IgD-negative memory B cell (primary cell): ENCODE results near the gene HIPK2. TPM values are rescaled to one million over a fixed set of nuclear protein-coding genes. Genes with fewer than 3 reads are reported as not detected.

Experiments
- H3K27ac Mint-ChIP-seq, 3 donors: one replicate each; pipeline ENCODE4 v1.8.0; 2020 to 2022; ENCODE audit warnings: mild to moderate bottlenecking in 3 of 3, mixed read lengths in 3 of 3, moderate library complexity in 1 of 3
- H3K27me3 Mint-ChIP-seq: one replicate; pipeline ENCODE4 v1.8.0; 2021; ENCODE audit warnings: mixed read lengths
- H3K36me3 Mint-ChIP-seq: one replicate; pipeline ENCODE4 v1.8.0; 2020; ENCODE audit warnings: mild to moderate bottlenecking, mixed read lengths
- H3K4me1 Mint-ChIP-seq, 3 donors: one replicate each; pipeline ENCODE4 v1.8.0; 2020 to 2022; ENCODE audit warnings: mixed read lengths in 3 of 3, mild to moderate bottlenecking in 1 of 3
- H3K4me3 Mint-ChIP-seq, 4 donors: one replicate each; pipeline ENCODE4 v1.8.0; 2020 to 2022; ENCODE audit warnings: mild to moderate bottlenecking in 4 of 4, mixed read lengths in 4 of 4, moderate library complexity in 3 of 4
- H3K9me3 Mint-ChIP-seq, 3 donors: one replicate each; pipeline ENCODE4 v1.8.0; 2020 to 2021; ENCODE audit warnings: mixed read lengths in 3 of 3, mild to moderate bottlenecking in 1 of 3
- polyA plus RNA-seq: library from polyadenylated mRNA; unstranded; fragments of 300-500 nt; fragmentation: Illumina TruSeq; gene quantifications from one replicate; pipeline ENCODE4 v1.2.3, GENCODE V29; 2021

The HIPK2 gene
- 5.5 TPM for polyA plus RNA-seq

DNA sequence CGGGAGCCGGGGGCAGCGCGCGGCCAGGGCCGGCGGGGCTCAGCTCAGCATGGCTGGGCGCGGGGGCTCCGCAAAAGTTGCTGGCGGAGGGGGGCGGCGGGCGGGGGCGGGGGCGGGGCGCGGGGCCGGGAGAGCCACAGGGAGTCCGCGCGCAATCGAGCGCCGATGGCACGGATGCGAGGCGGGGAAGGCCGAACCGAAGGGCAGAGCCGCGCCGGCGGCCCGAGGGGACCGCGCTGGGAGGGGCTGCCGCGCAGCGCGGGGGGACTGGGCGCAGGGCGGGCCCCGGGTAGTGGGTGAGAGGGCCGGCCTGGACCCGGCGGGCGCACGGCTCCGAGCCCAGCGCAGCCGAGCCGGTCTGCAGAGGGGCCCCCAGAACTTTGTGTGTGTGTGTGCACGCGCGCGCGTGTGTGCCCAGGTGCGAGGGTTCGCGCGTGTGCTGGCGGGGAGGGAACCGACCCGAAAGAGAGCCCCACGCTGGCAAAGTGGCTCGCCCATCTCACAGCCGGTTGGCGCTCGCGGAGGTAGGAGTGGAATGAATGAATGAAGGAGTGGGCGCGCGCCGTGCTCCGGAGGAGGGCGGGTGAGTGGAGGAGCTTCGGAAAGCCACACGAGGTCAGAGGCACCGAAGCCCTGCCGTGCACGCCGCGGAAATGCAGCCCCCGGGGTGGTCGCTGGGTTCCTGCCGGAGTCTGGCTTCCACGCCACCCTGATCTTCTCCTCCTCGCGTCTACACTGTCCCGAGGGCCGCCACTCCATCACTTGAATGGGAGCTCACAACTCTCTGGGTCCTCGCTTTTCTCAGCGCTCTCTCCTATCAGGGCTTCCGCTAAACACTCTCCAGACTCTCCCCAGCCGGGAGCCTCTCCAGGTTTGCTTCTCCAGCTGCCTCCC, at the start of gene HIPK2:
Gene HIPK2 (minus strand): TSS at position 51 of the 894 bp plus-strand sequence. CDS start 375 bp downstream, outside the sequence.
- H3K27ac Mint-ChIP-seq, result peak within 1 kb of the TSS; percentile 93 to 100 (median 98)
- H3K4me3 Mint-ChIP-seq, result peak within 1 kb of the TSS; percentile 98 to 99 (median 98)
- H3K4me1 Mint-ChIP-seq, result peaks cover 22 to 36% (median 33%) of the 10 kb centered on the region in 3 donors
- H3K36me3 Mint-ChIP-seq, result peaks cover 3% of the 10 kb centered on the region
- H3K27me3 Mint-ChIP-seq, result peaks cover 2% of the 10 kb centered on the region
- no peaks in the 10 kb centered on the region for H3K9me3 Mint-ChIP-seq

DNA sequence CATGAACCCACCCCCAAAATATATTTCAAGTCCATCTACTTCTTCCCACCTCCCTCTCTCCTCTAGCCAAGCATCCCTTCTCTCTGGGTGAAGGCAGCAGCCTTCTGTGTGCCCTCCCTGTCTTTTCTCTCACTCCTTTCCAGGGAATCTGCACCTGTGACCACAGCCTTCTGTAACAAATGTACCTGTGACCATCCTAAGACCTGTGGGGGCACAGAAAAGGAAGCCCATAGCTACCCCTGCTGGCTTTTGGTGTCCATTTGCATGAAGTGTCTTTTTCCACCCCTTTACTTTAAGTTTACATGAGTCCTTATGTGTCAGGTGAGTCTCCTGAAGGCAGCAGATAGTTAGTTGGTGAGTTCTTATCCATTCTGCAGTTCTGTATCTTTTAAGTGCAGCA, 49.2 kb upstream of the HIPK2 start:
- Mint-ChIP-seq H3K4me1 (peaks cover 32 to 34% (median 33%) of the 10 kb centered on the region in 3 donors), H3K9me3 (no peaks in the 10 kb centered on the region), H3K27me3 (peaks cover 4% of the 10 kb centered on the region), H3K36me3 (no peaks in the 10 kb centered on the region), H3K4me3 (no peak overlapping the region), H3K27ac (no peak overlapping the region)

DNA sequence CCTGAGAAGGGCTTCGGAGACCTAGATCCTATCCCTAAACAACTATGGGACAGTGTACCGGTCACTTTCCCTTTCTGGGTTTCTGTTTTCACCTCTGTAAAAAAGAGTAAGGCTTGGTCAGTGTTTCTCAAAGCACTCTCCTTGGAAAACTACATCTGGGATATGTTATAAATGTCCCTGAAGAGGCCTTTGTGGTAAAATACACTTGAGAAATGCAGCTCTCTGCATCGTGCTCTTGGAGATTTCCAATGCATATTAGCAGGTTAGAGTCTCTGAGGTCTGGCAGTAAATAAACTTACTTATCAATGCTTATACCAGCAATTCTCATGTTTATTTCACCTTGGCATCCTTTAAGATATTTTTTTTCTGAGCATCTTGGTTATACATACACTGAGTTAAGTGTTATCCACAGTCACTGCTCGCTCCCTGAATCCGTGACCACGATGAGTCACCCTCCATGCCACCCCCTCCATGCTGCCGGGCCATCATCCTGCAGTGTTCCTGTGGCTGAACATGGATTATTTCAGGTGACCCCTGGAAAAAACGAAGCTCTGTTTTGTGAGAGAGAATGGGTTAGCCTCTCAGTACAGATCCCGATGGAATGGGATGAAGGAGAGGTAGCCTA, 48.0 kb upstream of the HIPK2 start:
- Mint-ChIP-seq H3K27me3 (peaks cover 4% of the 10 kb centered on the region), H3K27ac (no peak overlapping the region), H3K4me3 (no peak overlapping the region), H3K36me3 (no peaks in the 10 kb centered on the region), H3K4me1 (peaks cover 25 to 27% (median 26%) of the 10 kb centered on the region in 3 donors), H3K9me3 (no peaks in the 10 kb centered on the region)

DNA sequence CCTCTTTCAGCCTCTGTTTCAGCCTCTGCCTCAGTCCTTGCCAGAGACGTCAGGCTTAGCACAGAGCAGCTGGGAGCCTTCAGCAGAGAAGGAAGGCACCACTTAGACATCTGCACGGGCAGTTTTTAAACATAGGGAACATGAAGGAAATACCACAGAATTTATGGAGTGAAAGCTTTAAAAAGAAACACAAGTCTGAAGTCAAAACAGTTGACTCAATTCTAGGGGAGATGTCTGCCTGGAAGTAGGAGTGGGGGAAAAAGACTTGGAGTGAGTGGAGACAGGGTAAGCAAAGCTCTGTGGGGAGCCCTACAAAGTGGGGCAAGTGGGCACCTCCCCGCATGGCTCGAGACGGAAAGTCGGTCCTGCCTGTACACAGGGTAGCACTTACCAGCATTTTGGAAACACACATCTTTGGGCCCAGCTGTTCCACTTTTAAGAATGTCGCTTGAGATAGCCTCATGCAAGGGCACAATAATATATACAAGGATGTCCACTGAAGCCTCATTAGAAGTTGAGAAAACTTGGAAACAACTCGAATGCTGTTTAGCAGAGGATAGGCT, 46.2 kb upstream of the HIPK2 start:
- no peaks in the 10 kb centered on the region for H3K9me3 Mint-ChIP-seq
- H3K4me1 Mint-ChIP-seq, result peaks cover 7 to 13% (median 12%) of the 10 kb centered on the region in 3 donors
- H3K36me3 Mint-ChIP-seq, result no peaks in the 10 kb centered on the region
- no peak overlapping the region for H3K4me3 Mint-ChIP-seq
- H3K27ac Mint-ChIP-seq, result no peak overlapping the region
- peaks cover 4% of the 10 kb centered on the region for H3K27me3 Mint-ChIP-seq

DNA sequence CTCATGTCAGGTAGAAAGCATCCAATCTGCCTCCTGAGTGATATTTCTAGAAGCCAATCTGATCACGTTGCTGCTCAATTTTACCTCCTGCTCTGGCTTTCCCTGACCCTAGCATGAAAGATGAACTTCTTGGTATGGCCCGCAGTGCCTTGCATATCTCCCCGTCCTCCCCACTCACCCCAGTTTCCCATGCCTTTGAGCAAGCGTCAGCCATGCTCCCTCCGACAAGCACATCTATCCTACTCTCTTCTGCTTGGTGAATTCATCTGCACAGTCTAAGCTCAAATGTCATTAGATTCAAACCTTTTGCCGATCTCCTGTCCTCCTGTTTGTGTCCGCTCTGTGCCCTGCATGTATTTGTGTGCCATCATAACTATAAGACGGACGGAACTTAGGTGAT, 45.1 kb upstream of the HIPK2 start:
- H3K4me1 Mint-ChIP-seq, result peaks cover 0 to 6% (median 4%) of the 10 kb centered on the region in 3 donors
- no peaks in the 10 kb centered on the region for H3K36me3 Mint-ChIP-seq
- no peak overlapping the region for H3K4me3 Mint-ChIP-seq
- no peak overlapping the region for H3K27ac Mint-ChIP-seq
- peaks cover 4% of the 10 kb centered on the region for H3K27me3 Mint-ChIP-seq
- no peaks in the 10 kb centered on the region for H3K9me3 Mint-ChIP-seq

DNA sequence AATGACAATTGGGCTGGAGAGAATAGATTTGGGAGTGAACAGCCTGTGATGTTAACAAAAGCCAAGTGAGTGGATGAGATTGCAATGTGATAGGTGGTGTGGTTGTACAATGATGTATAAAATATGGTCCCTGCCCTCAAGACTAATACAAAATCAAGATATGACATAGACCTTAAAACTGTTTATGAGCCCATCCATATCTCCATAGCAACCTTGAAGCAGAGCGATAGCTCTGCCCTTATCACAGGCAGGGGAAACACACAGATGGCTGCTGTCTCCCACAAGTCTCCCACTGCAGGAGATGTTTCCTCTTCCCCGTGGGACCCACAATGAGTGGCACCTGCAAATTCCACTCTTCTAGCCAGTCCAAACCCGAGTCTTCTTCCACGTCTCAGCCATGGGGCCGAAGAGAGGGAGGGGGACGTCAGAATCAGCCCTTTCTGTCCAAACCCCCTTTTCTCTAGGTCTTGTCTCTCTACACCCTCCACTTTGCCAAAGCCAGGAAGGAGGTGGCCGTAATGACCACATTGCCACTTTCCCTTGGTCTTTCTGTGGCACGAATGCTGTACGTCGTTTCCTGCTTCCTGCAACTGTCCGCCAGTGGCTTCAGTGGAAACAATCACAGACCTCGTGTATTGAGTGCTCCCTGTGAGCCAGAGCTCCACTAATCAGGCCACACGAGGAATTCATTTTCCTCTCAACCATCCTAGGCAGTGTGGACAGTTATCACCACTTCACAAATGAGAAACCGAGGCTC, 43.7 kb upstream of the HIPK2 start:
- H3K4me1 Mint-ChIP-seq, result no peaks in the 10 kb centered on the region

DNA sequence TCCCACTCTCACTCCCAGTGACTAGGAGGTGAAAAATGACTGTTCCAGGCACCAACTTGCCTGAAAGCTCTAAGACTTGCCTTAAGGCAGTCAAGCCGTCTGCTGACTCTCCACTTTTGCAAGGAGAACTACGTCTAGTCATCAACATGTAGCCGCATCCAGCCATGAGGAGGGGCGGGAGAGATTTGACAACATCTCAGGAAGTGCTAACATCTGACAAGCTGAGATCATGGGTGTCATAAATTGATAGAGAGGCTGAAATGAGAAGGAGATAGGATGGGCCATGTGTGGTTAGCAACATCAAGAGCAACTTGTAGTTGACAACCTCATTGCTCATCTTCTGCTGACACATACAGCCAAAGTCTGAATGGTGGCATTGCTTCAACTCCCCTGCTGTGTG, 42.3 kb upstream of the HIPK2 start:
- no peak overlapping the region for H3K4me3 Mint-ChIP-seq
- no peaks in the 10 kb centered on the region for H3K36me3 Mint-ChIP-seq
- H3K27ac Mint-ChIP-seq, result no peak overlapping the region
- H3K4me1 Mint-ChIP-seq, result no peaks in the 10 kb centered on the region
- H3K9me3 Mint-ChIP-seq, result peaks cover 0 to 4% (median 4%) of the 10 kb centered on the region in 3 donors
- H3K27me3 Mint-ChIP-seq, result peaks cover 2% of the 10 kb centered on the region

More for the DNA sequence above, 43.7 kb upstream of the HIPK2 start:
- Mint-ChIP-seq H3K36me3 (no peaks in the 10 kb centered on the region), H3K9me3 (peaks cover 0 to 4% (median 0%) of the 10 kb centered on the region in 3 donors), H3K4me3 (no peak overlapping the region), H3K27ac (no peak overlapping the region), H3K27me3 (peaks cover 6% of the 10 kb centered on the region)

DNA sequence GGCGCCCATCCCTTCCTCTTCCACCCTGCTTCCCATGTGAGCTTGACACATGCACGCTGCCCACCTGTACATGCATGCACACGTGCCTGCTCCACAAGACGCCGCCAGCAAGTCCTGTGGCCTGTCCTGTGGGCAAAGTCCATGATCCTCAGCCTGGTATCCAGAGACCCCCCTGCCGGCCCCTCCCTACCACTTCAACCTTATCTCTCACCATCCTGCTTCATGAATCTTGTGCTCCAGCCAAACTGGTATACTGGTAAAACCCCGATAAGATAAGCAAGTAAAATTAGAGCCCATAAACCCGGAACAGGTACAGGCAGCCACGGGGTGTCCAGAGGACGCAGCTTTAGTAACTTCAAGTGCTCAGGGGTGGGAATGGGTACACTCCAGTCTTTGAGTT, 39.5 kb upstream of the HIPK2 start:
- no peaks in the 10 kb centered on the region for H3K36me3 Mint-ChIP-seq
- H3K27me3 Mint-ChIP-seq, result peaks cover 2% of the 10 kb centered on the region
- no peak overlapping the region for H3K4me3 Mint-ChIP-seq
- peaks cover 0 to 4% (median 4%) of the 10 kb centered on the region in 3 donors for H3K9me3 Mint-ChIP-seq
- no peak overlapping the region for H3K27ac Mint-ChIP-seq
- H3K4me1 Mint-ChIP-seq, result no peaks in the 10 kb centered on the region

DNA sequence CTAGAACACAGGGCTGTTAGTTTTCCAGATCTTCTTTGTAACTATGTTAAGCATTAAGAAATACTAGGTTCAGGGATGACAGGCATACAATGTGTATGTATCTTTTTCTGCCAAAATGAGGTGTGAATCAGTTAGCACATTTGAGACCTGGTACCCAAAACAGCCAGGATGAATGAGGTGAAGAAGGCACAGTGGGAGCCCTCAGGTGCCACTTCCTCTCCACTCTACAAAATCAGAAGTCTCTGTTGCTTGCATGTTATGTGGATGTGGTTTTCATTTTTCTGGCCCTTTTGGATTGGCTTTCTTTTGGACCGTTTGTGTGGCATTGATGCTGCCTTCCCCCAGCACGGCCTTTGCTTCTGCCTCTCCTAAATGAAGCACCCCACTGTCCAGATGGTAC, 35.9 kb upstream of the HIPK2 start:
- H3K4me1 Mint-ChIP-seq, result peaks cover 0 to 5% (median 0%) of the 10 kb centered on the region in 3 donors
- H3K4me3 Mint-ChIP-seq, result no peak overlapping the region
- H3K27me3 Mint-ChIP-seq, result peaks cover 2% of the 10 kb centered on the region
- H3K9me3 Mint-ChIP-seq, result peaks cover 0 to 4% (median 4%) of the 10 kb centered on the region in 3 donors
- H3K36me3 Mint-ChIP-seq, result no peaks in the 10 kb centered on the region
- H3K27ac Mint-ChIP-seq, result no peak overlapping the region

DNA sequence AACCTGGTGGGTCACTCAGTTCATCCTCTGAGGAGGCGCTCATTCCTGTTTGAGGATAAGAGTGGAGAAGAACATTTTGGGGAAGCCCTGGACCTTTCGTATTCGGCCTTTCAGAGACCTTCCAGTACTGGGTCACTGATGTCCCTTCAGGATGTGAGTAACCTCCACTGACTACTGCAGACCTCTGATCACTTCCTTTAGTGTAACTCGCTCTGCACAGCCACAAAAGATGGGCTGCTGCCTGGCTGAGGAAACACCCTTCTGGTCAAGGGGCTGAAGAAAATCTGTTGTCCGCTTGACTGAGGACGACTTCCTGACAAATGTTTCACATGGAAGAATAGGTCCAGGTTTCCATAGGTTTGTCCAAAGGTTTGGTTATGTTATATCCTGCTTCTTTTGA, 35.4 kb upstream of the HIPK2 start:
- Mint-ChIP-seq H3K36me3 (no peaks in the 10 kb centered on the region), H3K9me3 (peaks cover 0 to 4% (median 4%) of the 10 kb centered on the region in 3 donors), H3K27me3 (peaks cover 2% of the 10 kb centered on the region), H3K4me1 (peaks cover 0 to 5% (median 0%) of the 10 kb centered on the region in 3 donors), H3K27ac (no peak overlapping the region), H3K4me3 (no peak overlapping the region)

DNA sequence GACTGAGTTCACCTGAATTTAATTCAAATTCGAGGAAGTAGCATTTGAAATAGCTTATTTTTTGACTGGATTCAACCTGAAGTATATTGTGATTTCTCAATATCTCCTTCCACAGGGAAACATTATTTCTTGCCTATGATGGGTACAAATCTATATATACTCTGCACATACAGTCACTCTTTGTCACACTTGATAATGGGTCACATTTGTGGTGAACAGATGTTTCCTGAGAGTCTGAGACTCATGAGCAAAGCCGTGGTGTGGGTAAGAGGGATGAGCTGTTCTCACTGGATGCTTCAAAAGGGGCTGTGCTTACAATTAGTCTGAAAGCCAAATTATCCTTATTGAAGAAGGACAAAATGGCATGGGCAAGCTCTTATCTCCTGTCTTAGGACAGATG, 33.3 kb upstream of the HIPK2 start:
- Mint-ChIP-seq H3K4me3 (no peak overlapping the region), H3K27me3 (no peaks in the 10 kb centered on the region), H3K27ac (no peak overlapping the region), H3K36me3 (no peaks in the 10 kb centered on the region), H3K9me3 (peaks cover 0 to 3% (median 0%) of the 10 kb centered on the region in 3 donors), H3K4me1 (peaks cover 0 to 5% (median 0%) of the 10 kb centered on the region in 3 donors)

DNA sequence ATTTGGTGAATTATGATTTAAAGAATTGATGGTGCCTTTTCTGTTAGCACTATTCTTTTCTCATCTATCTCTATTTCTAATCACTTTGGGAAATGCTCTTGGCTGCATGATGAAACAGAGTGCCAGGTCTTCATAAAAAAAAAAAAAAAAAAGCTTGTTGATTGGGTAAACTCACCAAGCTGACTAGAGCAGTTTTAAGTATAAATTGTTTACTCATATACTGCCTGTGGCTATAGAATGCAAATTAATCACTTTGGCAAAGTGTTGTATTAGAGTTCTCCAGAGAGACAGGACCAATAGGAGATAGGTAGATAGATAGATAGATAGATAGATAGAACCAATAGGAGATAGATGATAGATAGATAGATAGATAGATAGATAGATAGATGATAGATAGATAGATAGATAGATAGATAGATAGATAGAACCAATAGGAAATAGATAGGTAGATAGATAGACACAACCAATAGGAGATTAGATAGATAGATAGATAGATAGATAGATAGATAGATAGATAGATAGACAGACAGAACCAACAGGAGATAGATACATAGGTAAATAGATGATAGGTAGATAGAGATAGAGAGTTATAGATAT, 31.1 kb upstream of the HIPK2 start:
- peak overlapping the region in 1 of 4 donors; percentile 31 for H3K4me3 Mint-ChIP-seq
- H3K27me3 Mint-ChIP-seq, result no peaks in the 10 kb centered on the region
- peak overlapping the region in 1 of 3 donors; percentile 21 for H3K27ac Mint-ChIP-seq
- H3K4me1 Mint-ChIP-seq, result peaks cover 0 to 5% (median 0%) of the 10 kb centered on the region in 3 donors
- H3K9me3 Mint-ChIP-seq, result peaks cover 0 to 3% (median 0%) of the 10 kb centered on the region in 3 donors
- H3K36me3 Mint-ChIP-seq, result peaks cover 4% of the 10 kb centered on the region

DNA sequence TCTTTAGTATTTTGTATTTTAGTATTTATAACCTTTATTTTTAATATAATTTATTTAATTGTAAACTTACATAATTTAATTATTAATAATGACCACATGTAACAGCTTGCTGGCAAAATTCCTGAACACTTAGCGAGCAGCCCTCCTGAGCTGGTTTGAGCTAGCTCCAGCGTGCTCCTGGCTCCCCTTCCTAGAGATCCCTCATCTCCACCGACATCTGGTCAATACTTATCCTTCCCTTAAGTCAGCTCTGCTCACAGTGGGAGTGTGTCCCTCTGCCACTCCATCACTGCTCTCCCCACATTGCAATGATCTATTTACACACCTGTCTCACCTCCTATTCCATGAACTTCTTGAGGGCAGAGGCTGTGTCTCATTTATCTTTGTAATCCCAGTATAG, 30.6 kb upstream of the HIPK2 start:
- peaks cover 0 to 5% (median 0%) of the 10 kb centered on the region in 3 donors for H3K4me1 Mint-ChIP-seq

DNA sequence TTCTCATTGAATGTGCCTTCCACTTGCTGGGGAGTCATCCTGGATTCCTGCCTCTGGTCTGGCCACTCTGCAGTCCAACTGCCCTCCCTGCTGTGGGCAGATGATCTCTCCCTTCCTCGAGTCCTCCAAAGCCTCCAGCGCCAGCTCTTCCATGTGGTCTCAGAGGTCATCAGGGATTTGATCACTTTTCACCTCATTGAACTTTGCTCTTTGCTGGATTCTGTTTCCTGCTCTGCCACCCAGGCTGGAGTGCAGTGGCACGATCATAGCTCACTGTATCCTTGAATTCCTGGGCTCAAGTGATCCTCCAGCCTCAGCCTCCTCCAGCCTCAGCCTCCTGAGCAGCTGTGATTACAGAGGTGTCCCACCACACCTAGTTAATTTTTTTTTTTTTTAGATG, 29.2 kb upstream of the HIPK2 start:
- H3K9me3 Mint-ChIP-seq, result peaks cover 6 to 11% (median 8%) of the 10 kb centered on the region in 3 donors
- no peak overlapping the region for H3K4me3 Mint-ChIP-seq
- peaks cover 0 to 4% (median 0%) of the 10 kb centered on the region in 3 donors for H3K4me1 Mint-ChIP-seq
- no peak overlapping the region for H3K27ac Mint-ChIP-seq
- H3K27me3 Mint-ChIP-seq, result no peaks in the 10 kb centered on the region
- peaks cover 4% of the 10 kb centered on the region for H3K36me3 Mint-ChIP-seq

More for the DNA sequence above, 30.6 kb upstream of the HIPK2 start:
- Mint-ChIP-seq H3K9me3 (peaks cover 0 to 3% (median 0%) of the 10 kb centered on the region in 3 donors), H3K4me3 (no peak overlapping the region), H3K27ac (no peak overlapping the region), H3K27me3 (no peaks in the 10 kb centered on the region), H3K36me3 (peaks cover 4% of the 10 kb centered on the region)
